HG03520 (cell line): ENCODE data around the gene KCNJ5.

ENCODE experiments used
- ATAC-seq: cut with Tn5 transposase; IDR thresholded peaks from one replicate; pipeline ENCODE4 v1.9.1; 2021; ENCODE audit warnings: mild to moderate bottlenecking, moderate library complexity; ENCODE audit not compliant: unreplicated experiment

KCNJ5 gene

DNA sequence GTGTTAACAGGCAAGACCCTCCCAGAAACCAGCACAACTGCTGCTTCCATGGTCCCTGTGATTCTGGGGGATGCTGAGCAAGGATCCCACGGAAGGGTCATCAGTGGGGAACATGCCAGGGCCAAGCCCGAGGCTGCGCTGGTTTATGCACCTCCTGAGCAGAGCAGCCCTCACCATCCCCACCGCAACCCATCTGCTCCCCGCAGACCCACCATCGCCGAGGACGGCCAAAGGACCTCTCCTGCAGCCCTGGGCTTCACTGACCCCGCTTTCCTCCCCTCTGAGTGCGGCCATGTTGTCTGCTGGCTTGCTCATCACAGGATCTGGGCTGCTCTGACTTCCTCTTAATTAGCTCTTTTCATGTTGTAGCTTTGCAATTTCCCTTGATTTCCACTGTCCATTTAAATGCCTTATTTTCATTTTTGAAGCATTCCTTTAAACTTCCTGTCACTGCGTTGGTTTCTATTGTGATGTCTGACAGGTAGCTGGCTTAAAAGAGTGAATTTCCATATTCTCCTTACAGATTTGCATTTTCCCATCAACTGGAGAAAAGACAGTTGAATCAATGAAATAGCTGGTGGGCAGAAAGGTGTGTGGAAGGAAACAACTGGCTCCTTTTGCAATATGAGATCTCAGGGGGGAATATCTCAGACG, 36.7 kb downstream of the KCNJ5 start:
- no peak for ATAC-seq

DNA sequence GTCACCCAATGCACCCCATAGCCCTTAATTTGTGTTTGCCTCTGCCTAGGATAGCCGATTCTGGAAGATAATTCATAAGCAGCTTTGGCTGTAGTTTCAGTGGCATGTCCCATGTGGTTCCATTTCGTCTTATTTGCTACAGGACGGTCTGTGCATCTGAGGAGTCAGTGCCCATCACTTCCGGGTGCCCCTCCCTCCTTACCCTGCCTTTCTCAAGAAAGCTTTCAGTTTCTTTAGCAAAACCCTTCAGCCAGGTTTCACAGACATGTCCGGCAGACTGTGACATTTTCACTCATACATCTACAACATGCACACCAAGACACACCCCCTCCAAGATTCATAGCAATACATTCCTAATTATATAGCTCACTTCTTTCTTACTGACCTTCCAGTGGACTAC, 37.2 kb downstream of the KCNJ5 start:
- peak; percentile 96 for ATAC-seq

DNA sequence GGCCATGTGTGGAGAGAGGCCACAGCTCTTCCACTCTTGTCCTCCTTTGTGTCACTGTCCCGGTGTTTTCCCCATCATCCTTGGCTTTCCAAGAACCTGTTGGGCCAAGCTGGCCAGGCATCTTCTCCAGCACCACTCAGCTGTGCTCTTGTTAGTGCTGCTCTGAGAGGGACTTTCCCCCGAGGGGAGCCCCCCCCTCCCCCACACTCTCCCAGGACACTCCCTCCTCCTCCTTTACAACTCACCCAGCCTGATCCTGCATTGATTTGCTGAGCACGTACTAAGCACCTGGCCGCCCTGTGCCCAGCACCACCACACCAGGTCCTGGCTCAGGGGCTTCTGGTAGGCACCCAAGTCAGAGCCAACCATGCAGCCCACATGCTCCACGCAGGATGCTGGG, 38.3 kb downstream of the KCNJ5 start:
- ATAC-seq: no peak

DNA sequence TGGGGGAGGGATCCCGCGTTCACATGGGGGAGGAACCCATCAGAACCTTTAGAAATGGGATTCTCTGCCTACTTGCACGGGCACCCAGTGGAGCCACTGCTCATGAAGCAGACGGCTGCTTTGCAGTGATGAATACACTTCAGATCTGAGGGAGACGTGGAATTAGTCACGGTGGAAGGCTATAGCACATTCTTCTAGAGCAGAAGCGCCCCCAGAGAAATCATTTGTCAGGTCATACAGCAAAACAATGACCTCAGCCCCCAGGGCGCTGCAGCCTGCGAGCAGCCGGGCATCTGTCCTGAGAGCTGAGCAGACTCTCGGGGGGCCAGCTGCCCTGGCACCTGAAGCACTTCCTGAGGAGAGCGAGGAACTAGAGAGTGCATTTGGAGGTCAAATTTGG, 38.8 kb downstream of the KCNJ5 start:
- ATAC-seq: no peak

GRCh38 chr11:128931066-128931465, 39.9 kb downstream of the KCNJ5 start:
- no peak for ATAC-seq

- no peak for ATAC-seq
These were observed 40.5 kb downstream of the KCNJ5 start for GRCh38 chr11:128931668-128932067.

- ATAC-seq: no peak
These were observed 42.5 kb downstream of the KCNJ5 start for GRCh38 chr11:128933481-128934178.

DNA sequence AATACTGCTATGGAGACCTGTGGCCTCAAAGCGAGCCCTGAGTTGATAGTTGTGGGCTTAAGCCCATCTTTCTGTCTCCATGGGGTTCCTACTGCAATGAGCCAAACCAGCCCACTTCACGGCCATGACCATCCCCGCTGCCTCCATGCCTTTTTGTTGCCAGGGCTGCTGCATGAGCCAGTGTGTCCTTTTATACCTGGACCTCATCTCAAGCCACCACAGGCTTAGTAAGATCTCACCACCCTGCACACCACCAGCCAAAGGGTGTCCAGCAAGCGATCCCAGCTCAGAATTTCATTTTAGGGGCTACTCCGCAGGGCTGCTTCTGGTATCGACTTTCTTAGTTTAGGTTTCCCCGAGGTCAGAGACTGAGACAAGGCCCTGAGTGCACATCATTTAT, 43.2 kb downstream of the KCNJ5 start:
- ATAC-seq: no peak

DNA sequence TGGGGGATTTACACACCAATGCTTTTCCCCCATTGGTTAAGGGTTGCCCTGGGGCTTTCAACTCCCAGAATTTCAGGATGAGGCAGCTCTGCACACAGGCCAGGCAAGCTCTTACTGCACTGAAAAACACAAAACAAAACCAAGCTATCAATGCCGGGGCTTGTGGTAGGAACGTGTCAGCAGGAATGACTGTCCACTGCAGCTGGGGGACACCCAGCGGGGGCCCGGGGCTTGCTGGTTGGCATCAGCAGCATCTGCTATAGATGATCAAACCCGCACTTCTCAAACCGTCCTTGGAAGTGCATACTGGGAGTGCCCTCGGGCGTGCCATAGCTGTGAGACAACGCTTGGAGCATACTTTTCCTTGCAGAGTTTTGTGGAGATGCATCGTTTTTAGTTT, 43.8 kb downstream of the KCNJ5 start:
- ATAC-seq: no peak

GRCh38 chr11:128936606-128937251, 45.6 kb downstream of the KCNJ5 start:
- ATAC-seq: no peak

- no peak for ATAC-seq
These were observed 46.3 kb downstream of the KCNJ5 start for GRCh38 chr11:128937480-128937879.

DNA sequence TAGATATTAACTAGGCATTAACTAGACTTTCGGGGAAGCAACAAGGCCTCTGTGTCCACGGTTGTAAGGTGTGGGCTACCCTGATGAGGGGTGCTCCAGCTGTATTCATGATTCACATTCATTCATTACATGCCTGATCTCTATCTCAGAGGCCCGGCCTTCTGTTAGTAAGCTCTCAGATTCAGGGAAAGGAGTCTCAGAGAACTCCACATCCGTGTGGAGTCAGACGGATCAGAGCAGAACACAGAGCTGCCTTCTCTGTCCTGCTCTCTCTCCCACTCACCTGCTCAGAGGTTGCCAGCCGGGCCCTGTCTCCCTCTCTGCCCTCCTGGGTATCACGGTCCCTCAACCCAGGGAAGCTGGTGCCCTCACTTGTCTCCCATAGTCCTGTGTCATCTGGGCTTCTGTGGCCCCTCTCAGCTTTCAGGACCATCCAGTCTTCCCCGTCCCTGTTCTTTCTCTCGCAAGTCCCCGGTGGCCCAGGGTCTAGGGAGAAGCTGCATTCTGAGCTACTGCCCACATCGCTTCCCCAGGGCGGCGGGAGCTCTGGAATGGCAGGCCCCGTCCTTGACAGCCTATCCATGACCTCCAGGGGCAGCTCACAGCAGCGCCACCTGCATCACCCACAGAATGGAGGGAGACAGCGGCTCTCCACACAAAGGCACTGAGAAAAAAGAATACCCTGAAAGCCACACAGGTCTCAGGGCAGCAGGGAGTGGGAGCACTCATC, 47.2 kb downstream of the KCNJ5 start:
- ATAC-seq: no peak

DNA sequence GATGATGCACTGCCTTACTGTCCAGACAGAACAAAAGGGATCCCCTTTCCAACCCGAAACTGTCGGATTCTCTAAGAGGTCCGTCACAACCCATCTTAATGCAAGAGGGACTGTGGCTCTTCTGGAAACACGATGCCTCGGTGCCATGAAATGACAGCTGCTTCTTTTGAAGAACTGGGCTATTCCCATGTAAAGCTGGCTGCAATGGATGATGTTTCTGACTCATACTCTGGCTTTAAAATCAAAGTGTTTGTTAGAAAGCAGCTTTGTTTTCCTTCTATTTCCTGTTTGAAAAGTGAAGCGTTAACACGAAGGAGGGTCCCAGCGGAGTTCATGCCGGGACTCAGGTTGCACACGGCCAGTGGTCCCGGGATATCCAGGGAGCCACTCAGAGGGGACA, 48.4 kb downstream of the KCNJ5 start:
- ATAC-seq: no peak

GRCh38 chr11:128940156-128940555, 49.0 kb downstream of the KCNJ5 start:
- ATAC-seq: no peak

DNA sequence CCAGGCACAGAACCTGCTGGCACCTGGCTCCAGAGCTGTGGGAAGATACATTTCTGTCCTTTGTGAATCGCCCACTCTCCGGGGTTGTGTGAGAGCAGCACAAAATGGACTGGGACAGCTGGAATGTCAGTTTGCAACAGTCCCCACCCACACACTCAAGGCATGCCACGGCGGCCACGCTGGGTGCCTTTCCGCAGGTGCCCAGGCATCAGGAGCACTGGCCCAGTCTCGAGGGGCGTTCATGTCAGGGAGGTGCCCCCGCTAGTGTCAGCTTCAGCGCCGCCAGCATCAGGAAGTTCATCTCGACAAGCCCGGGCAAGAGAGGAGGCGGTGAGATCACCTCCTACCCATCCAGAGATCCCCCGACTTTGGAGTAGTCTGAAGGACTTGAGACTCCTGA, 49.4 kb downstream of the KCNJ5 start:
- no peak for ATAC-seq

- ATAC-seq: no peak
These were observed 50.0 kb downstream of the KCNJ5 start for GRCh38 chr11:128941110-128941509.

GRCh38 chr11:128941573-128942271, 50.6 kb downstream of the KCNJ5 start:
- no peak for ATAC-seq

- ATAC-seq: no peak
These were observed 51.1 kb downstream of the KCNJ5 start for GRCh38 chr11:128942272-128942612.

DNA sequence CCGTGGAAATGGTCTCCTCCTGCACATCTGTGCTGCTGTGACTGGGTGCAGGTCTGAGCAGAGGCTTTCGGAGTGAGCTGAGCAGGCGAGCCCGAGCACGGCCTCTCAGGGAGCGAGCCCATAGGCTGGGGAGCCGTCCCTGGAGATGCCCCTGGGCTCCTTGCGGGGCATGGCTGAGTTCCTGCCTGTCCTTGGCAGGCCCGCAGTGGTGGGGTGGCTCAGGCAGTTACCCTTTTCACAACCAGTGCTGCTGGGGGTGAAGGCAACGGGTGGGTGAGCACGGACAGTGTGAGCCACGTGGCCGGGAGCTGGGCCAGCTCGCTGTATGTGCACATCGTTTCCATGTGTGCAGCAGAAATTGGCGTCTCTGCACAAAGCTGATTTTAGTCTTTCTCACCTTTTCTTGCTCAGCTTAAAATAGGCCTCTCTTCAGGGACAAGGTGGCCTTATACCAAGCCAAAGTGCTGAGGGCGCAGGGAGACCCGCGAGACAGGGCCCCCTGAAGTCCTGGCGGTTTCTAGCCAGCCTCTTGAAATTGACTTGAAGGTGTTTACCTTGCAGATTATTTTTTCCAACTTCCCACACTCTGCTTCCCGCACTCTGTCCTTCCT, 51.8 kb downstream of the KCNJ5 start, which contains the start of gene TP53AIP1:
Gene TP53AIP1 (minus strand): TSS at position 55 of the 611 bp plus-strand sequence. CDS start 5,053 bp downstream, outside the sequence.
- ATAC-seq: no peak

- no peak for ATAC-seq
These were observed 52.3 kb downstream of the KCNJ5 start for GRCh38 chr11:128943428-128943976.
